GM19035 (cell line): Measurements from ENCODE around the gene CTCF.

Experiments
- ATAC-seq: cut with Tn5 transposase; IDR thresholded peaks from one replicate; pipeline ENCODE4 v1.9.1; 2021; ENCODE audit not compliant: unreplicated experiment

CTCF gene

GRCh38 chr16:67663151-67663876 is 101.0 kb downstream of the CTCF start:
- no peak for ATAC-seq

GRCh38 chr16:67663877-67664222 is 101.5 kb downstream of the CTCF start:
- ATAC-seq = no peak

- no peak for ATAC-seq
These were observed 101.9 kb downstream of the CTCF start for GRCh38 chr16:67664258-67664657.

- no peak for ATAC-seq
These were observed 102.5 kb downstream of the CTCF start for GRCh38 chr16:67664871-67665270.

GRCh38 chr16:67665598-67665997 is 103.3 kb downstream of the CTCF start:
- ATAC-seq = no peak

GRCh38 chr16:67666032-67666551 is 103.8 kb downstream of the CTCF start:
- ATAC-seq = no peak

- peak; percentile 66 for ATAC-seq
These were observed 104.5 kb downstream of the CTCF start, which contains the start of the genes C16orf86 and ENKD1 for GRCh38 chr16:67666559-67667452. Gene C16orf86, plus strand, starts transcription at chr16:67666814. Its CDS starts 157 bp downstream, at chr16:67666971. Gene ENKD1, minus strand, starts transcription at chr16:67666750. Its CDS starts 308 bp downstream, at chr16:67666442.

- no peak for ATAC-seq
These were observed 105.1 kb downstream of the CTCF start for GRCh38 chr16:67667453-67667816.

- peak; percentile 74 for ATAC-seq
These were observed 105.6 kb downstream of the CTCF start for GRCh38 chr16:67667817-67668494.

GRCh38 chr16:67668495-67669157 is 106.3 kb downstream of the CTCF start:
- no peak for ATAC-seq

GRCh38 chr16:67669499-67670101 is 107.3 kb downstream of the CTCF start:
- no peak for ATAC-seq

- ATAC-seq = no peak
These were observed 110.0 kb downstream of the CTCF start for GRCh38 chr16:67672306-67672705.

- ATAC-seq = no peak
These were observed 110.7 kb downstream of the CTCF start for GRCh38 chr16:67672739-67673662.

- ATAC-seq = no peak
These were observed 111.6 kb downstream of the CTCF start for GRCh38 chr16:67673712-67674580.

GRCh38 chr16:67674851-67675578 is 112.7 kb downstream of the CTCF start:
- no peak for ATAC-seq

GRCh38 chr16:67675579-67675935 is 113.2 kb downstream of the CTCF start:
- ATAC-seq = no peak

- no peak for ATAC-seq
These were observed 113.7 kb downstream of the CTCF start for GRCh38 chr16:67675999-67676398.

- no peak for ATAC-seq
These were observed 114.2 kb downstream of the CTCF start for GRCh38 chr16:67676516-67676915.
